GM23248 (cell line): Measurements from ENCODE around the gene SNRNP200. TPM values are rescaled to one million over a fixed set of nuclear protein-coding genes. Genes with fewer than 3 reads are reported as not detected.

ENCODE experiments used
- DNase-seq: peaks from one replicate; pipeline ENCODE4 v3.0.0-alpha.2; 2015
- H2AFZ ChIP-seq: fragments of 200-600 bp; sonication (generic); 2 replicates; pipeline ENCODE4 v1.6.1; 2016; ENCODE audit warnings: antibody characterized with exemption
- H3F3A ChIP-seq: fragments of 200-600 bp; sonication (generic); 2 replicates; pipeline ENCODE4 v1.6.1; 2016; ENCODE audit warnings: mild to moderate bottlenecking, antibody characterized with exemption, mixed run types; ENCODE audit not compliant: insufficient read depth
- H3K27ac ChIP-seq: fragments of 200-600 bp; sonication (generic); 2 replicates; pipeline ENCODE4 v1.5.1; 2016; ENCODE audit warnings: mild to moderate bottlenecking
- H3K27me3 ChIP-seq: fragments of 200-600 bp; sonication (generic); replicated peaks from 2 replicates; pipeline ENCODE4 v1.6.1; 2016; ENCODE audit warnings: mild to moderate bottlenecking; ENCODE audit not compliant: insufficient read depth
- H3K36me3 ChIP-seq: fragments of 200-600 bp; sonication (generic); 2 replicates; pipeline ENCODE4 v1.6.1; 2016; ENCODE audit warnings: low read depth, mild to moderate bottlenecking
- H3K4me1 ChIP-seq: fragments of 200-600 bp; sonication (generic); 2 replicates; pipeline ENCODE4 v1.6.1; 2016; ENCODE audit warnings: mild to moderate bottlenecking; ENCODE audit not compliant: insufficient read depth
- H3K4me2 ChIP-seq: fragments of 200-600 bp; sonication (generic); one replicate; pipeline ENCODE4 v1.6.1; 2016; ENCODE audit warnings: mild to moderate bottlenecking; ENCODE audit not compliant: unreplicated experiment
- H3K4me3 ChIP-seq: fragments of 200-600 bp; sonication (generic); 2 replicates; pipeline ENCODE4 v1.5.1; 2016; ENCODE audit warnings: mild to moderate bottlenecking
- H3K79me2 ChIP-seq: fragments of 200-600 bp; sonication (generic); 2 replicates; pipeline ENCODE4 v1.6.1; 2016; ENCODE audit warnings: mild to moderate bottlenecking; ENCODE audit not compliant: insufficient read depth
- H3K9ac ChIP-seq: fragments of 200-600 bp; sonication (generic); 2 replicates; pipeline ENCODE4 v1.6.1; 2016; ENCODE audit warnings: mild to moderate bottlenecking
- H3K9me2 ChIP-seq: fragments of 200-600 bp; sonication (generic); 2 replicates; pipeline ENCODE4 v1.6.1; 2016; ENCODE audit warnings: mixed run types, mild to moderate bottlenecking, moderate library complexity; ENCODE audit not compliant: insufficient read depth
- H3K9me3 ChIP-seq: fragments of 200-600 bp; sonication (generic); one replicate; pipeline ENCODE4 v1.6.1; 2017; ENCODE audit warnings: low read depth
- H4K20me1 ChIP-seq: fragments of 200-600 bp; sonication (generic); 2 replicates; pipeline ENCODE4 v1.6.0; 2016; ENCODE audit not compliant: insufficient read depth
- EZH2 ChIP-seq: fragments of 200-600 bp; sonication (generic); IDR thresholded peaks from 2 replicates; pipeline ENCODE4 v1.6.1; 2018; ENCODE audit warnings: antibody characterized with exemption, mild to moderate bottlenecking; ENCODE audit not compliant: insufficient read depth, poor library complexity, severe bottlenecking
- EZH2phosphoT487 ChIP-seq: fragments of 200-600 bp; sonication (generic); IDR thresholded peaks from 2 replicates; pipeline ENCODE4 v1.6.1; 2018; ENCODE audit warnings: antibody characterized with exemption, moderate library complexity, mild to moderate bottlenecking, low read depth; ENCODE audit not compliant: insufficient read depth
- WGBS, 2 experiments: methylation state at CpG; one replicate each; pipeline ENCODE4 v1.1.6; 2015 to 2017; ENCODE audit warnings: low lambda C conversion rate in 2 of 2, low coverage in 1 of 2; ENCODE audit errors: missing lambda C conversion rate in 2 of 2; 5-methylcytosine and 5-hydroxymethylcytosine counted together
- in situ Hi-C: fragments of 300-500 bp; cut with MboI; formaldehyde crosslinking; loops from 2 replicates; pipeline ENCODE4 v1.15.0; 2020
- polyA plus RNA-seq: library from polyadenylated mRNA; unstranded; fragments of >200 nt; fragmentation: Nextera tagmentation; extraction: Ambion mirVana; gene quantifications from 2 replicates; pipeline ENCODE4 v1.2.1, GENCODE V29; 2016
- total RNA-seq: library from RNA; depleted of rRNA; stranded (reverse); fragments of >200 nt; shearing (Covaris generic); gene quantifications from 2 replicates; pipeline ENCODE4 v1.2.3, GENCODE V29; 2014

The SNRNP200 gene
- total and polyA plus RNA-seq, 2 experiments from 2014 or later: 34.2 to 40.5 TPM

- DNase-seq: peak; percentile 38
- Histone ChIP-seq H3K36me3 (peaks cover 36% of the 10 kb centered on the region; the same call in 1 of the 2 replicates), H3K79me2 (peaks cover 2% of the 10 kb centered on the region; the same call in 1 of the 2 replicates), H3F3A (peaks cover 59% of the 10 kb centered on the region), H3K9me2 (no peaks in the 10 kb centered on the region), H3K4me1 (peaks cover 12% of the 10 kb centered on the region), H3K27ac (peak overlapping the region; percentile 44), H2AFZ (no peak overlapping the region), H3K4me2 (no peak overlapping the region), H3K4me3 (no peak overlapping the region), H4K20me1 (no peaks in the 10 kb centered on the region), H3K27me3 (no peaks in the 10 kb centered on the region), H3K9ac (0 out of 2 replicates have a peak overlapping the region, but pooled peaks have one; percentile 0), H3K9me3 (no peaks in the 10 kb centered on the region)
- 61 to 64% methylated on average over 3 of the region's 3 CpGs for WGBS, 2 experiments
- no peak for TF ChIP-seq EZH2phosphoT487
- TF ChIP-seq EZH2: no peak
- in situ Hi-C loops: loop anchor here (25.0 kb wide), 1 partner anchor 261 kb away; no protein-coding TSS in a partner anchor
Measured at GRCh38 chr2:96273763-96274162, 31.6 kb downstream of the SNRNP200 start.

GRCh38 chr2:96271995-96272394 is 33.4 kb downstream of the SNRNP200 start:
- Histone ChIP-seq H3K4me3 (no peak overlapping the region), H3K4me2 (no peak overlapping the region), H3K27me3 (no peaks in the 10 kb centered on the region), H3K79me2 (peaks cover 20% of the 10 kb centered on the region), H3F3A (peaks cover 72% of the 10 kb centered on the region), H4K20me1 (no peaks in the 10 kb centered on the region), H3K36me3 (peaks cover 34% of the 10 kb centered on the region; the same call in 1 of the 2 replicates), H3K9ac (no peak overlapping the region), H3K27ac (no peak overlapping the region), H2AFZ (no peak overlapping the region), H3K4me1 (peaks cover 22% of the 10 kb centered on the region), H3K9me2 (no peaks in the 10 kb centered on the region), H3K9me3 (no peaks in the 10 kb centered on the region)
- in situ Hi-C loops: loop anchor here (25.0 kb wide), 1 partner anchor 260 kb away; no protein-coding TSS in a partner anchor
- no peak for DNase-seq
- 82 to 89% methylated on average over 3 of the region's 3 CpGs for WGBS, 2 experiments
- TF ChIP-seq EZH2 (no peak), EZH2phosphoT487 (no peak)

- peak; percentile 73 for DNase-seq
- Histone ChIP-seq H3F3A (peaks cover 39% of the 10 kb centered on the region), H3K36me3 (peaks cover 14% of the 10 kb centered on the region; the same call in 1 of the 2 replicates), H3K4me3 (peak overlapping the region; percentile 99), H3K4me1 (peaks cover 28% of the 10 kb centered on the region), H3K9ac (peak overlapping the region; percentile 94), H3K27ac (peak overlapping the region; percentile 77; the same call in 1 of the 2 replicates), H3K9me3 (no peaks in the 10 kb centered on the region), H2AFZ (no peak overlapping the region), H3K4me2 (peak overlapping the region; percentile 79), H3K79me2 (peaks cover 60% of the 10 kb centered on the region), H3K27me3 (no peaks in the 10 kb centered on the region), H3K9me2 (no peaks in the 10 kb centered on the region), H4K20me1 (no peaks in the 10 kb centered on the region)
- TF ChIP-seq EZH2: no peak
- TF ChIP-seq EZH2phosphoT487: no peak
- WGBS, 2 experiments: 68 to 71% methylated on average over 12 of the region's 12 CpGs
- in situ Hi-C loops: loop anchor here (25.0 kb wide), 1 partner anchor 255 kb away; no protein-coding TSS in a partner anchor
Measured at GRCh38 chr2:96267159-96267971, 38.0 kb downstream of the SNRNP200 start.

GRCh38 chr2:96265840-96266679 is 39.3 kb downstream of the SNRNP200 start, which contains the start of the genes CIAO1 and TMEM127:
Gene CIAO1, plus strand, starts transcription at chr2:96266225. Its CDS starts 126 bp downstream, at chr2:96266351.
Gene TMEM127, minus strand, starts transcription at chr2:96265997. Its CDS starts 616 bp downstream, at chr2:96265381.
- Histone ChIP-seq H3K79me2 (peaks cover 73% of the 10 kb centered on the region), H3K27me3 (no peaks in the 10 kb centered on the region), H3K4me1 (peaks cover 34% of the 10 kb centered on the region), H3K9ac (peak within 1 kb of the TSS; percentile 94), H3K9me2 (no peaks in the 10 kb centered on the region), H3F3A (peaks cover 36% of the 10 kb centered on the region), H3K4me3 (peak within 1 kb of the TSS; percentile 99), H2AFZ (peak within 1 kb of the TSS; percentile 81), H3K9me3 (no peaks in the 10 kb centered on the region), H4K20me1 (no peaks in the 10 kb centered on the region), H3K4me2 (peak within 1 kb of the TSS; percentile 94), H3K27ac (peak within 1 kb of the TSS; percentile 77), H3K36me3 (peaks cover 1% of the 10 kb centered on the region; the same call in 1 of the 2 replicates)
- peak; percentile 99 for DNase-seq
- WGBS, 2 experiments: 0% methylated on average over 53 to 71 of the region's 81 CpGs
- TF ChIP-seq EZH2phosphoT487 (no peak), EZH2 (no peak)
- in situ Hi-C loops: loop anchor here (25.0 kb wide), 1 partner anchor 254 kb away; no protein-coding TSS in a partner anchor
